HG02623 (cell line): ENCODE measurements around the gene DLGAP1.

Experiments
- ATAC-seq: cut with Tn5 transposase; IDR thresholded peaks from one replicate; pipeline ENCODE4 v1.9.1; 2021; ENCODE audit warnings: moderate library complexity; ENCODE audit not compliant: unreplicated experiment

DLGAP1 gene

DNA sequence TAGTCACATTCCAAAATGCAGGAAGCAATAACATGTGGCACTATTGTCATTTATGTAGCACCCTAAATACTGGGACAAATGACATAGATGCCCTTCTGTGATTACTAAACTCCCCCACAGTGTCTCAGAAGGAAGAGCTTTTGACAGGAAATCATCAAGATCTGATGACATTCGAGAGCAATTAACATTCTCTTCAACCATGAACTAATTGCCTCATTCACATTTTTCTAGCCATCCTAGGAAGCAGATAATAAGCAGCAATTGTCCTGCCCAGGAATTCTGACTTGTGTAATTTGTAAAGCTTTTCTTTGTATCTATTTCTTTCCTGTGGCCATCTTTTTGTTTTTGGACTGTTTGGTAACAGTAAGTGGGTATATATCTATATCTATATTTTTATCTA, 712.6 kb downstream of the DLGAP1 start:
- ATAC-seq, result no peak

DNA sequence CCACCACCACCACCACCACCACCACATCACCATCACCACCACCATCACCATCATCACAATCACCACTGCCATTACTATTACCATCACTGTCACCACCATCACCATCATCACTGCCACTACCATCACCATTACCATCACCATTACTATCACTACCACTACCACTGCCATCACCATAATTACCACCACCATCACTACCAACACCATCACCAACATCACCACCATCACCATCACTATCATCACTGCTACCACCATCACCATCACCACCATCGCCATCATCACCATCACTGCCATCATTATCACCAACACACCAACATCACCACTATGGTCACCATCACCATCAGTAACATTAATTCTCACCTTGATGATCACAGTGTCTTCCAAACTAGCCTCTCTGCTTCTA, 713.8 kb downstream of the DLGAP1 start:
- no peak for ATAC-seq

DNA sequence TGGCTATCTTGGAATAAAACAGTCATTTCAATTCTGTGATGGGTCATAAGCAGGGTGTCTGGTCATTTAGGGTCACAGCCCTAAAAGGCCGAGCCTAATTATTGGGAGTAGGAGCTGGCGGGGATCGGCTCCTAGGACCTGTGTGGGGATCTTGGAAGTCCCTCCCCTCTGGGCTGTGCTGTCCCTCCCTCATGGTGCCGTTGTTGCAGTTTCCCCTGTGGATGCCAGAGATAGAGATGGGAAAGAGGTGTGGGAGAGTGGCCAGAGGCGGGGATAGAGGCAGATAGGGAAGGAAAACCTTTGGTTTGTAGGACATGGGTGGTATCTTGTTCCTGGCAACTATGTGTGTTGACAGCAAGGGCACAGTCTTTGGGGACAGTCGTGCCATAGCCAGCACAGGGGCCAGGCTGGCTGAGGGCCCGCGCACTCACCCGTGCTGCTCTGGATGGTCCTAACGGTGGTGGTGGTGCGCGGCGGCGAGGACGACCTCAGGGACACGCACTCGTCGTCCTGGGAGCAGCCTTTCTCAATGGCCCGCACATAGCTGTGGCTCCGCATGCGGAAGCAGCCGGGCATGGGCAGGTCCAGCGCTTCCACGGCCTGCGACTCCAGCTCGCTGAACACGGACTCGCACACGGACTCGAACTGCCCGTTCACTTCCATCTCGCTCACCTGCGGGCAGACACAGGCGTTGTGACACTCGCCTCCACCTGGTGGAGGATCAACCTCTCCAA, 726.2 kb downstream of the DLGAP1 start:
- no peak for ATAC-seq

DNA sequence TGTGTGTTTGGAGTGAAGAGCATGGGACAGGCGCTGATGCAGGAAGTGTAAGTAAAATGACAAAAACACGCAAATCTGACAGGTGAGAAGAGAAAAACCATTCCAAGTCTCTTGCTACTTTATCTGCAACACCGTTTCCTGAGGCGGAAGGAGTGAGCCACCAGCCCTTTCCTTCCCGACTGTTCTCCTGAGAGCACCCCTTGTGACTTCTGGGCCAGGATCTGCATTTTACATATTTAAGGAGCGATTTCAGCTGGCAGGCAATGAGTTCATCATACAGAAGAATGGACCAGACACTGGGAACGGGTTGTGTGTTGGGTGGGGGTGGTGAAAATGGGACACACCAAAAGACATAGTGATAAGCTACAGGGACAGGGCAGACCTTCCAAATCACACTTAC, 727.8 kb downstream of the DLGAP1 start:
- ATAC-seq, result no peak

DNA sequence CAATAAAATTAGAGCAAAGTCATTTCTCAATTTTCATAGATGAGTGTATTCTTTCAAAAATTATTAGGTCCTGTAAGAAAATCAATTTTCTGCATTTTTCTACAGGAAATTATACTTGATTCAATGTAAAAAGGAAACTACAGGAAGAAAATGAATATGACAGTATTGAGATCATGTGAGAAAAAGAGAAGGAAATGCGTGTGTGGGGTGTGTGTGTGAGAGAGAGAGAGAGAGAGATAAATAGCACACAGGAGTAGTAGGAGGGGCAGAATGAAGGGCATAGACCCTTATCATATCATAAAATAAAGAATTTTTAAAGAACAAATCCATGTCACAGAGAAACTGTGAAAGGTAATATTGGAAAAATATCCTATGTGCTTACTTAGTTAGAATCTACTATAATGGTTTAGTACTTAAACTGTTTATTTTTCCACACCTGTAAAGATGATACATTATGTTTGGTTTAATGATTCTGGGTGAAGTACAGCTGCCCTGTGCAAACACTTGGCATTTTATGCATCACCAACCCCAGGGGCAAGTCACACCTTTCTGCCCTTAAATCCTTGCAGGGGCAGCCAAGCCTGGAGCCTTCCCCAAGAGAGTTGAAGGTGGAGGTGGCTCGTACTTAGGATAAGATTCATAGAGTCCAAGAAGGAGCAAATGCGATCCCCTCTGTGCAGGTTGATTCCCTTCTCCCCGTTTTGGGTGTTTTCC, 728.7 kb downstream of the DLGAP1 start:
- ATAC-seq, result no peak

DNA sequence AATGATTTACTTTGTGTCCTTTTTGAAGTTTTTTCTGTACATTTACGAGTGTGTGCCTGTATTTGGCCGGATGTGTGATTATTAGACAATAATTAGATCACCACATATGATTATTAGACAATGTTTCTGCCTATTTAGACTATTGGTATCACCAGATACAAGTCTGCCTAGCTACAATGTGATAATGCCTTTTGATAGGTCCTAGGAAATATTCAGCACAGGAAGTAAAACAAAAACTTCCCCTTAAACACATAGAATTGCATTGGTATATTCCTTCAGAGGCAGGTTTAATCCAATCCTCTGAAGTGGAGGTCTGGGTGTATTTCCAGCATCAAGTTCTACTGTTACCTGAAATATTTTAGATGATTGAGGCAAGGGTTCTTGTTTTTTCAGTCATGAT, 730.0 kb downstream of the DLGAP1 start:
- no peak for ATAC-seq

DNA sequence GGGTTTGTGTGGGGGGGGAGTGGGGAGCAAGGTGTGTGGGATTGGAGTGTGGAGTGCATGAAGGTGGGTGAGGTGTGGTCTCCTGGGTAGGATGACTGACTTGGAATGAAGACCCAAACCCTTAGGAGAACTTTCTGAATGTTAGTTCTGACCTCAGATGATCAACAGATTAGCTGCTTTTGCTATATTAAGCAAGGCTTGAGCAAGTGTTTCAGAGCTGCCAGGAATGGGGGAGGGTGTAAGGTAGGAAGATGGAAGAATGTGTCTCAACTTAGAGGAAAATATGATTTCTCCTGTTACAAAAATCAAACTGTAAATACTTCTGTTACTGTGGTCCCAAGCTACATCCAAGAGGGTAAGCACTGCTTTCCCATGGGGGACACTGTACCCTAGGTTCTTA, 731.6 kb downstream of the DLGAP1 start:
- ATAC-seq, result no peak

DNA sequence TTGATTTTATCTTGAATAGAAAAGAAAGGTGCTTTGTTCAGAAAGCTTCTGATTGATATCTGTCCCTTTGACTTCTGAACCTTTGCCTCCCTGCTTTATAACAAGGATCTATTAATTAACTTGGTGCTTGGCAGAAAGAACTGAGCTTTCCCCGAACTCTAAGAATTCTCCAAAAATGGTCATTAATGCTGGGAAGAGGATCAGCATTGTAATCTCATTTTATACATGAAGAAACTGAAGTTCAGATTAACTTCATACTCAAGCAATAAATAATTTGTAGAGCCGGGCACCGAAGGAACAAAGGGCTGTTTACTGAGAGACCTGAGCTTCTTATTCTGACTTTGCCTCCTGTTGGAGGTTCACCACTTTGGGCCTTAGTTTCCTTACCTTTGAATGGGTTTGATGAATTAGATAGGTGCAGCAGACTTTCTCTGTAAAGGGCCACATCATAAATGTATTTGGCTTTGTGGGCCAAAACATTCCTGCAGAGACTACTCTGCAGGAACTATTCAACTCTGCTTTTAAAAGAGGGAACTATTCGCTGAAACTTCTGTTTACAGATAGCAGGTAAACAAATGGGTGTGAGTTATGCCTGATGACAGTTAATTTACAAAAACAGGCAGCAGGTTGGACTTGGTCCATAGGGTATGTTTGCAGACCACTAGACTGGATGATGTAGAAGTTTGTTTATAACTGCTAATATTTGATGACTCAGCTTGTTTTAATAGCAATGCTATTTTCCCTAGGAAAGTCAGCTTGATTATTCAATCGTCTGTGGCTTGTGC, 732.3 kb downstream of the DLGAP1 start:
- no peak for ATAC-seq

DNA sequence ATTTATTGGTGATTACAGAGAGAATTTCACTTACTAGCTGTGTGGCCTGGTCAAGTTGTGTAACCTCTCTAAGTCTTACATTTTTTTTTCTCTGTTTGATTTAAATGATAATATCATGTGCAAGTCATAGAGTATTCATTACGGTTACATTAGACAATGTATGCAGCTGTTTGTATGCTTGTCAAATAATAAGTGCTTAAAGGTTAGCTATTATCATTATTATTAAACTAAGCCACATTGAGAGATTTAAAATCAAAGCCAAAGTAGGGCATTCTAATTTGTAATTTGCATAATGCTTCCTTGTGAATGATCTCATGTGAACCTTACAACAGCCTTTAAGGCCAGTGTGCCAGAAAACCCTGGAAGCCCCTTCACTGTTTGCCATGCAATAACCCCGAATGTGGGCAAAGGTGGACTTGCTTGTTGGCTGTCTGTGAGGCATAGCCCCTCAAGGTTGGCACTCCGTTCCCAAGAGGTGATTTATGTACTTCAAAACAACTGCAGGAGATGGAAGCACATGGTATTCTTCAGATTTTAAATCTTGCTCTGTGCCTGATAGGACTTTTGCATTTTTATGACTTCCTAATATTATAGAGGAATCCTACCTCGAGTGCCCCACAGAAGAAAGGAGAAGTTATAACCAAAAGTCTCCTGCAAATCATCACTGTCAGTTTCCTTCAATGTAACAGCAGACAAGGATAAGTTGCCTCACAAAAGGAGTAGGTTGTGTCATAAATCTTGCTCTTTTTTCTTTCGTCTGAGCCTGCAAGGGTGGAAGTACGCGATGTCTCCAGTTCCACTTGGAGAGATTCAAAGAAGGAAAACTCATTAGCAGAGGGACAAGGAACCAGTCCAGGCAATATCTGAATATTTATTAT, 733.1 kb downstream of the DLGAP1 start:
- ATAC-seq, result no peak

DNA sequence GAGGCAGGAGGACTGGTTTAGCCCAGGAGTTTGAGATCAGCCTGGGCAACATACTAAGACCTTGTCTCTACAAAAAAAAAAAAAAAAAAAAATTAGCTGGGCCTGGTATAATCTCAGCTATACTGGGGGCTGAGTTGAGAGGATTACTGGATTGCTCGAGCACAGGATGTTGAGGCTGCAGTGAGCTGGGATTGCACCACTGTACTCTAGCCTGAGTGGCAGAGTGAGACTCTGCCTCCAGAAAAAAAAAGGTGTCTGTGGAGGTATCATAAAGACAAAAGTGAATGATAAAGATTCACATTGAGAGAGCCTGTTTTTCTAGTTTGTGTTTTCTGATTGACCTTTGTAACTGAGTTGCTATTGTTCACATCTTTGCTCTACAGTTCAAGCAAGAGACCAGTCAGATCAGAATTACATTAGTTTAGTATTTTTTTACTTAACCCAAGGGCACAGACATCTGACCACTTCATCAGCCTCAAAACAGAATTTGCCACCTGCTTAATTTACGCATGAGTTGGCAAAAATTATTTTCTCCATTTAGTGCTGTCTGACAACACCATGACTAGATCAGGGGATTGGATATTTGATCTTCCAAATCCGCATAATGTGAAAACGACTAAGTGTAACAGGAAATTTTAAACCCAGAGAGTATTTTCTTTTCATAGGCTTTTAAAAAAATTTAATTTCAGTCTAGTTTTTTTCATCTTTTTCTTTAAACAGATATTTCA, 734.1 kb downstream of the DLGAP1 start:
- ATAC-seq, result no peak

DNA sequence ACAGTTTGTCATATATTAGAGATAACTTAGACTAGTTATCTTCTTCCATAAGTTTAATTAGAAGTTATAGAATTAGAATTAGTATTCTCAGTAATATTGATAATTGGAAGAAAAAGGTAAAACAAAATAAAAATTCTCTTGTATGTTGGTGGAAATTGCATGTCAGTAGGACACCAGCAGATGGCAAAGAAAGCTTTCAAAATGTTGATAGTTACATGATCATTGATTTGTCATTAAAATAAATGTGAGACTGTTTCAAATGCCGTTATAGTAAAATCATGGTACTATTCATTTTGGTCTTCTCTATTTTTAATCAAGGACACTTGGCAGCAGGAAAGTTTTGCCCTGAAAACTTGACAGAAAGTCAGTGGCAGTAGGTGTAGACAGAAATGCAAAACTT, 734.9 kb downstream of the DLGAP1 start:
- ATAC-seq, result no peak

DNA sequence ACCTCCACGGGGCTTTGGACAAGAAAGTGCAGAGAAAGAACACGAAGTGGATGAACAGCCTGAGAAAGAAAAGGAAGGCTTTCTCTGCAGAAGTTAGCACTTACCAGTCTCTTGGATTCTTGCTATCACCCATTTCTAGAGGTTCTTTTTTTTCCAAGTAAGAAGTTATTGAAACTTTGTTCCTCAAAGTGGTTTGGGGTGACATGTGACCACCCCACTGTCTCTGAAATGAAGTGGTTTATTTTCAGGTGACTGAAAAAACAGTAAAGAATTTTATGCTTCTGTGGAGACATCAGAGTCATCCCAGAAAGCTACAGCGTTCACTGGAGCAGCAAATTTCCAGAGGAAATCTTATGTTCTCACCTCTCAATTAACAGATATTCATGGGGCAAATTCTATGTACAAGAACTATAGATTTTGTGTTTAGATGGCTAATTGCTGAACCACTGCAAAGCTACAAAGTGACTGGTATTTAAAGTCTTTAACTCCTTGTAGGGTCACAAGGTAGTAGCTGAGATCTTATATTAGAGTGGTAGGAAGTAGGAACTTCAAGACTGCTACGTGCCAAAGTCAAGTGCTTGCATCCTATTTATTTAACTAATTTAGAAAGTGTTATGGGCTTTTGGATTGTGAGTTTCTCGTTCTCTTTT, 737.6 kb downstream of the DLGAP1 start:
- no peak for ATAC-seq

DNA sequence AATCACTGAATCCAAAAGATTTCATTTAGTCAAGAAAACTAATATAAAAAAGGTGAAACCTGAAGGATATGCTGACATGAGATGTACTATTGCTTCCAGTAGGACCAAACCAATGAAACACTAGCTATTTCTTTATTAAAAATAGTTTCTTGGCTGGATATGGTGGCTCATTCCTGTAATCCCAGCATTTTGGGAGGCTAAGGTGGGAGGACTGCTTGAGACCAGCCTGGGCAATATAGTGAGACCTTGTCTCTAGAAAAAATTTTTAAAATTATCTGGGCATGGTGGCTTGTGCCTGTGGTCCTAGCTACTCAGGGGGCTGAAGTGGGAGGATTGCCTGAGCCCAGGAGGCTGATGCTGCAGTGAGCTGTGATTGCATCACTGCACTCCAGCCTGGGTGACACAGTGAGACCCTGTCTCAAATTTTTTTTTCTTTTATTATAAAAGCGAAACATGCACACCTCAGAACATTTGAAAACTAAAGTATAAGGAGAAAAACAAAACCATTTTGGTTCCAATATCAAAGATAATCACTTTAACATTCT, 738.9 kb downstream of the DLGAP1 start:
- no peak for ATAC-seq

DNA sequence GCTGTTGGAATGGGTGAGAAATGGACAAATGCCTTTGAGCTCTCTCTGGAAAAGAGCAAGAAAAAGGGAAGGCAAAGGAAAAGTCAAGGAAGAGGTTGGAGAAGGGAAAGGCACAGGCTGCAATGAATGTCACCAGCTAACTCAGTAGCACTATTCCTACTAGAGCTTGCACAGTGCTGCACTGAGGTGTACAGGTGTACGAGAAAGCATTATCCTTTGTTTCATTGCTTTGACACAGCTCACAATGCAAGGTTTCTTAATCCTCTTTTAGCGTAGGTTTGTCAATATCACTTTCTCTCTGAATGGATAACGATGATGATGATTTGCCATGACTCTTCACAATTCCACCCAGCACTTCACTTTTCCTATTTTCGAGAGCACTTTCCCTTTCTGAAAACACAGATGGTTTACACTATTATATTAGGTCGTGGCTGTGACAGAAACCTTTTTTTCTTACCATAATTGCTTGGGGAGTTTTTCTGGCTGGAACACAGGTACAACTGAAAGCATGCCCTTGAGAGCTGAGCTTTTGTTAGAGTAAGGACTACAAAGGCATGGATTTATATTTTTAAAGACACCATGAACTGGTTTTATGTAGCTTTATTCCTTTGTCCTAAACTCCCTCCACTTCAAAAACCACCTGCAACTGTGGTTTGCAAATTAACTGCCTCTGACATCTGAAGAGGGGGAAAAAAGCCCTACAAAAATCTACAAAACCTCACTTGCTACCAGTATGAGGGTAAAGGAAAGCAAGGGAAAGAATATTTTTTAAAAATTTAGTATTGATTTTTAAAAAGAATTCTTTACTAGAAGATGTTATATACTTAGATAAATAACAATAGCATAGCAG, 739.7 kb downstream of the DLGAP1 start:
- no peak for ATAC-seq

DNA sequence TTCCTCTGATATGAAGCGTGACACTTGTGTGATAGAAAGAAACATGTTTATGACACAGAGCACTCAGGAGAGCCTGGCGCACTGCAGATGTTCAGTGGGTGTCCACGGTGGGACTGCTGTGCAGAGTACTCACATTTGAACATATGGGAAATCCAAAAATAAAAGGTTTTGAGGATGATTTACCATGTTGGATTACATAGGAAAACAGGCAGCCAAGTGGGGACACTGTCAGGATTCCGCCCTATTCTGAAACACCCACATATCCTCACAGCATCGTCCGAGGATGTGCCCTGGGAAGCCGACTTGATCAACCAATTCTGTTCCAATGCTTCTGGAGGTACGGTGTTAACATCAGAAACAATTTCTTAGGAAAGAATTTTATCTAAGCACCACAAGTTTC, 741.4 kb downstream of the DLGAP1 start:
- ATAC-seq, result no peak

DNA sequence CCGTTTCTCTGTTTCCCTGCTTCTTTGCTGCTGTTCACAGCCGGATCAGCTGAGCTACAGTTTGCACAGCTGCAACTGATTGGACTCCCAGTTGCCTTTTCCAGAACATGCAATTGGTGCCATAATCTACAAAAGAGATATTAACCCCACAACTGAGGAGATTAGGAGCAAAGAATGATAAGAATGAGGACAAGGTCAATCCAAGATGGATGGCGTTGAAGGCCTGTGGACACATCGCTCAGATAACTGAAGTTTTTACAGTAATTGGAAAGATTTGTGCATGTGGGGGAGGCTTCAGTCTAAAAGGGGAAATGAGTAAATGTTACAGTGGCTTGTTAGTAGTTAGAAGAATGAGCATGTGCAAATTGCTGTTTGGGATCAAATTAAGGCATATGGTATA, 741.9 kb downstream of the DLGAP1 start:
- ATAC-seq, result no peak

DNA sequence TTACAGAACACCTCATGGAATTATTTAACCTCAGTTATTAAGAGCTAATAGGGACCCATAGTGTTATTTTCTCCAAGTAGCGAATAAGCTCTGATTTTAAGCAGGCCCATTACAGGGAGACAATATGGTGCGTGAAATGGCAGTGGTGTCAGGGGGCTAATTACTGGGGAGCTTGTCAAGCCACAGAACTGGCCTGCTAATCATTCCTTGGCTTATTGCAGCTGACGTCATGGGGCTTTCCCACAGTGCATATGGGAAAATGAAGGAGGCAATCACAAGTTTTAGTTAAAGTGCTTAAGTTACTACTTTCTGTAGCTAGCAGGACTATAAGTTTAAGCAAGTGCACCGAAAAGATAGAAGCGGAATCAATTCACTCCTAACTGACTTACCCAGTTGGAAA, 742.6 kb downstream of the DLGAP1 start:
- no peak for ATAC-seq

DNA sequence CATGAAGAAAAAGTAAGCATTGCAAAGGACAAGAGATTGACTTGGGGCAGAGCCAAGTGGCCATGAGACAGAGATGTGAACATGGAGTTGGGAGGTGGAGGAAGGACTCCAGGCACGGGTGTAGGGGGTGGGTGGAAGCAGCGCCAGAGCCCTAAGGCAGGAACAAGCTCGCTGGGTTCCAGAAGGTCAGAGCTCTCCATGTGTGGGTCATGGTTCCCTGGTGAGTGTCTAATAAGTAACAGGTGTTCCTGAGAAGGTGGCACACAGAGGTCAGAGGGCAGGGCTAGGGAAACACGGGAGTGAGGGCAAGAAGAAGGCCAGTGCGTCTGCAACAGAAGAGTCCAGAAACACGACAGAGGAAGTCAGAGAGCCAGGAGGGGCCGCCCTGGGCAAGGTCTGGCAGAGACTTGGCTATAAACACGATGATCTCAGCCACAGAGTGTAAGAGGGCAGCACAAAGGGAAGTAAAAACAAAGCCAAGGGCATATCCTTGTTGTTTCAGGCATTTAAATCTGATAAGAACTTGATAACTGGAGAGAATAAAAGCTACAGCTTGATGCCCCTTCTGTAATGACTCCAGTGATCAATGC, 744.3 kb downstream of the DLGAP1 start:
- no peak for ATAC-seq
